Epithelial cell of proximal tubule (primary cell): ENCODE measurements around the gene LRRFIP2. TPM values are rescaled to one million over a fixed set of nuclear protein-coding genes. Genes with fewer than 3 reads are reported as not detected.

Experiments
- DNase-seq: peaks from one replicate; pipeline ENCODE4 v3.0.0-alpha.2; 2011; ENCODE audit warnings: low read depth
- H3K4me3 ChIP-seq: 2 replicates; pipeline ENCODE4 v1.5.1; 2011; ENCODE audit warnings: low read depth, mild to moderate bottlenecking, low read length
- total RNA-seq: library from RNA; depleted of rRNA; stranded (reverse); fragments of >200 nt; gene quantifications from 2 replicates; pipeline ENCODE4 v1.2.3, GENCODE V29; 2015
- TF ChIP-seq, protein P1 (sequence below): conservative IDR thresholded peaks from 2 replicates; pipeline ENCODE4 v1.5.1; 2012; ENCODE audit warnings: low read depth, mild to moderate bottlenecking, low read length

Gene LRRFIP2
- total RNA-seq, 1 donor from 2014 or later: 69.6 TPM

DNA sequence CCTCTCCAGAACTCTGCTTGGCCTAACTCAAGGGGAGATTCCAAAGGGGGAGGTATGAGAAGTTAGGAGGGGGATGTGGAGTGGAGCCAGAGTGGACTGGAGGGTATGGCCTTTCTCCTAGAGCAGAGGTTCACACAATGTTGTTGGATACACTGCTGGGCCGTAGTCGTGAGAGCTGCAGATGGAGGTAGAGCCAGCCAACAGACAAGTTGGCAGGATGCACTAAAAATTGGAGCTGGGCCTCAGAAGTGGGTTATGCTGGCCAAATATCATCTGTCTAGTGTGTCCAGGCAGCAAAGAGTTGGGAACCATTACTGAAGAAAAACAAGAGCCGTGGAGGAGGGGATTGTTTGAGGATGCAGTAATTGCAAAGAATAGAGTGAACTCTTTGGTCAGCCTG, 27.7 kb upstream of the LRRFIP2 start:
- no peak overlapping the region for H3K4me3 ChIP-seq
- no peak for DNase-seq
- TF ChIP-seq, protein P1, sequence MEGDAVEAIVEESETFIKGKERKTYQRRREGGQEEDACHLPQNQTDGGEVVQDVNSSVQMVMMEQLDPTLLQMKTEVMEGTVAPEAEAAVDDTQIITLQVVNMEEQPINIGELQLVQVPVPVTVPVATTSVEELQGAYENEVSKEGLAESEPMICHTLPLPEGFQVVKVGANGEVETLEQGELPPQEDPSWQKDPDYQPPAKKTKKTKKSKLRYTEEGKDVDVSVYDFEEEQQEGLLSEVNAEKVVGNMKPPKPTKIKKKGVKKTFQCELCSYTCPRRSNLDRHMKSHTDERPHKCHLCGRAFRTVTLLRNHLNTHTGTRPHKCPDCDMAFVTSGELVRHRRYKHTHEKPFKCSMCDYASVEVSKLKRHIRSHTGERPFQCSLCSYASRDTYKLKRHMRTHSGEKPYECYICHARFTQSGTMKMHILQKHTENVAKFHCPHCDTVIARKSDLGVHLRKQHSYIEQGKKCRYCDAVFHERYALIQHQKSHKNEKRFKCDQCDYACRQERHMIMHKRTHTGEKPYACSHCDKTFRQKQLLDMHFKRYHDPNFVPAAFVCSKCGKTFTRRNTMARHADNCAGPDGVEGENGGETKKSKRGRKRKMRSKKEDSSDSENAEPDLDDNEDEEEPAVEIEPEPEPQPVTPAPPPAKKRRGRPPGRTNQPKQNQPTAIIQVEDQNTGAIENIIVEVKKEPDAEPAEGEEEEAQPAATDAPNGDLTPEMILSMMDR: no peak

DNA sequence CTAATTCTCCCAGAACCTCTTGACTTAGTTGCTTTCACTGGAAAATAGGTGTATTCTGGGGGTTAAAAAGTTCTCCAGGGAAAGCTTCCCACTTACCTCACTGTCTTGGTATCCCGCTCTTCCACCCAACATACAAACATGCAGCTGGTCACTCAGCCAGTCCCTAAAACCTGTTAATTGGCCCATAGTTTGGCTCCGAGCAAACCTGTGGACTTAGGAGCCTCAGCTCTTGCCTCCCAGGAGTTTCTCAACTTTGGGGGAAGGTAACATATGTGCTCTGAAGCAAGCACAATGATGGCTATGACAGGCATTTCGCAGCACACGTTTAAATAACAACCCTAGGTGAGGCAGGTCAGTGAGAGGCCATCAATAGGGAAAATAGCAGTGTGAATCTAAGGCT, 25.8 kb upstream of the LRRFIP2 start:
- no peak overlapping the region for H3K4me3 ChIP-seq
- DNase-seq: no peak

GRCh38 chr3:37198996-37199395, 24.6 kb upstream of the LRRFIP2 start:
- DNase-seq: peak; percentile 67
- TF ChIP-seq, protein P1: no peak

More for the DNA sequence above, 25.8 kb upstream of the LRRFIP2 start:
- TF ChIP-seq, protein P1: no peak

DNA sequence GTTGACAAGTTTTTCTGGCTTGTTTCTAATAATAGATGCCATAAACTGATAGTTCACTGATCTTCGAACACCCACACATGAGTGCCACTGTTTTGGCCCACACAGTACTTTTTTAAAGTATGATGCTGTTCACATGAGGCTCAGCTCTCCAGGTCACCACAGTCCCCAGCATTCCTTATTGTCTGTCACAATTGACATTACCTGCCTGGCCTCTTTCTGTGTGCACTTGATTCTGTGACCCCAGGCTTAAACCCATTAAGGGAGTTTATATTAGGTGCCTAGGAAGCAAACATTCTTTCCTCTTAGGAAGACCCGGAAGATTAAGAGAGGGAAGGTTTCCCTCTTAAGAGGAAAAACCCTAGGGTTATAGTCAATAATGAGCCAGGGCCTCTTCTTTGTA, 24.2 kb upstream of the LRRFIP2 start:
- H3K4me3 ChIP-seq: no peak overlapping the region
- TF ChIP-seq, protein P1: no peak
- no peak for DNase-seq

More at GRCh38 chr3:37198996-37199395, 24.6 kb upstream of the LRRFIP2 start:
- H3K4me3 ChIP-seq: no peak overlapping the region

DNA sequence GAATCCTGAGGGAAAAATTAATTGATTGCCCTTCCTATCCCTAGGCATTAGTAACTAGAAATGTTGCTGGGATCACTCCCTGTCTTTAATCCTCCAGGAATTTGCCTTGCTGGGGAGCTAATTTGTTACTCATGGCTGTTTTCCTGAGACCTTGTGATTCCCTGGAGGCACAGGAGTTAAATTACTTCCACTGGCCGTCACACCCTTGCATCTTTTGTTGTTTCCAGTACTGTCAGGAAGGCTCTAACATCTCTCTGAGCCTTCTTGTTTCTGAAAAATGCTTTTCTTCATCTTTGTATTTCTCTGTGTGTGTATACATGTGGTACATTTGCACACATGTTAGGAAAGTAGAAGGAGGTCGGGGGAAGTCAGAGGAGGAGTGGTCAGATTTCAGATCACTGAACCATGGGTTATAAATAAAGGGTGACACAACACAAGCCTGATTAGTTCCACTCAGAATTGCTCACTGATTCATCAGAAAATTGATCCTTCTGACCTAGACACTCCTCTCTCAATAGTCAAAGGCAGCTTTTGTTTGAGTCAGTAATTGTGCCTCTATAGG, 23.5 kb upstream of the LRRFIP2 start:
- peak; percentile 80 for DNase-seq
- H3K4me3 ChIP-seq: no peak overlapping the region
- TF ChIP-seq, protein P1: no peak

GRCh38 chr3:37194533-37194932, 20.2 kb upstream of the LRRFIP2 start:
- no peak for DNase-seq
- TF ChIP-seq, protein P1: no peak
- no peak overlapping the region for H3K4me3 ChIP-seq

- no peak overlapping the region for H3K4me3 ChIP-seq
- DNase-seq: no peak
- TF ChIP-seq, protein P1: no peak
Measured at GRCh38 chr3:37190667-37191066, 16.3 kb upstream of the LRRFIP2 start.
